Lower leg skin (tissue), 4 donors: Measurements from ENCODE around the gene AQP1. TPM values are rescaled to one million over a fixed set of nuclear protein-coding genes. Genes with fewer than 3 reads are reported as not detected.

Source experiments
- DNase-seq, 2 donors: peaks; one replicate each; pipeline ENCODE4 v3.0.0-alpha.2; 2019; ENCODE audit warnings: low spot score in 2 of 2
- H3K4me3 ChIP-seq: fragments of 200-600 bp; sonication (generic); 2 replicates; pipeline ENCODE4 v1.5.1; 2017; ENCODE audit warnings: mild to moderate bottlenecking, low read depth; ENCODE audit not compliant: poor library complexity, severe bottlenecking
- CTCF ChIP-seq, 3 donors: fragments of 450-650 bp; IDR thresholded peaks; one replicate each; pipeline ENCODE4 v1.5.1; 2016; ENCODE audit warnings: antibody characterized with exemption in 3 of 3, mild to moderate bottlenecking in 3 of 3, moderate library complexity in 2 of 3
- POLR2A ChIP-seq, 2 donors: fragments of 450-650 bp; IDR thresholded peaks; one replicate each; pipeline ENCODE4 v1.6.1; 2016 to 2017; ENCODE audit warnings: antibody characterized with exemption in 2 of 2, mild to moderate bottlenecking in 1 of 2, moderate library complexity in 1 of 2
- whole genome bisulfite sequencing, 2 donors: methylation state at CpG; one replicate each; pipeline ENCODE4 v1.1.5; 2018; 5-methylcytosine and 5-hydroxymethylcytosine counted together
- intact Hi-C: fragments of 100-400 bp; cut with DNase I; formaldehyde crosslinking; loops from one replicate; pipeline ENCODE4 v1.15.0; 2023; ENCODE audit warnings: low total_unique reads
- total RNA-seq, 4 donors: library from RNA; depleted of rRNA; stranded (reverse); fragments of >200 nt; gene quantifications; one replicate each; pipeline ENCODE4 v1.1.0, GENCODE V29; 2016

The AQP1 gene
- total RNA-seq, 4 donors from 2014 or later: 50.7 to 247 (median 103) TPM

GRCh38 chr7:30894866-30895605 is 16.6 kb upstream of the AQP1 start:
- no peak overlapping the region for H3K4me3 ChIP-seq
- intact Hi-C loops: no loop called here
- WGBS, 2 donors: 90 to 93% methylated on average over 12 to 14 of the region's 14 CpGs
- TF ChIP-seq CTCF (IDR thresholded peaks at IDR 0.05) (no peak), POLR2A (IDR thresholded peaks at IDR 0.05) (no peak)
- DNase-seq: no peak

- intact Hi-C loops: no loop called here
- 81 to 88% methylated on average over 9 of the region's 9 CpGs for WGBS, 2 donors
- DNase-seq: no peak
- H3K4me3 ChIP-seq: no peak overlapping the region
- TF ChIP-seq CTCF (IDR thresholded peaks at IDR 0.05) (no peak), POLR2A (IDR thresholded peaks at IDR 0.05) (no peak)
Measured at GRCh38 chr7:30896036-30896435, 15.6 kb upstream of the AQP1 start.

DNA sequence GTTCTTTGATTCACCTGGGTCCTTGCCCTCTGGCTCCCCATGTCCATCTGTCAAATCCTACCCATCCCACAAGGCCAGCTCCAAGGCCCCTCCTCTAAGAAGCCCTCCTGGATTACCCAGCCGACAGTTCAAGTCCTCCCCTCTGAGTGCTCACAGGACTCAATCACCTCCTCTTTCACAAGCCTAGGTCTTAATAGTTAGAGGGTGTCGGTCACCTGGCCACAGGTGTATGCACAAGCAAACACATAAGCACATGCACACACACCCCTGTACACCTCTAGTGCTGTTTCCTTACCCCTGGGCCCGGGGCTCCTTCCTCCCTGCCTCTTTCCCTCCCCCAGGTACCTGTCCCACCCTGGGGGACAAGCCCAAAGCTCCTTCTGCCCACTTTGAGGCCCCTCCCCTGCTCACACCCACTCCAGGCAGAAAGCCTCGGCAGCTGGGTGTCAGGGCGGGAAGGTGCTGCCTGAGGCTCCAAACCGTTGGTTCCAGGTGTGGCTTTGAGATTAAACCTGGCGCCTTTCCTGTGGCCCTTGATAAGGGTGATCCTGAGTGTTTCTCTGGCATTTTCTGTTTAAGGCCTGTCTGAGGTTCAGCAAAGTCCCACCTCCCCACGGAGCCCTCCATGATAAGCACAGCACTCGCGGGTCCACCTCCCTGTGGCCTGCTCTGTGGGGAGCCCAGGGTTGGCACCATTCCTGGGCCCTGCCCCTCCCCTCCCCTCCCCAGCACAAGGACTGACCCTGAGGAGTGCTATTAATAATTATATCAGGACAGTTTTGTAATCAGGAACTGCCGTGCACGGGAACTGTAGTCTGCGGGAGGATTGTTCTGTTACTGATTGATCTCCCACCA is 14.6 kb upstream of the AQP1 start:
- H3K4me3 ChIP-seq: no peak overlapping the region
- intact Hi-C loops: no loop called here
- DNase-seq: no peak
- 36 to 49% methylated on average over 13 of the region's 13 CpGs for WGBS, 2 donors
- TF ChIP-seq CTCF (IDR thresholded peaks at IDR 0.05) (no peak), POLR2A (IDR thresholded peaks at IDR 0.05) (no peak)

- no peak for TF ChIP-seq POLR2A (IDR thresholded peaks at IDR 0.05)
- TF ChIP-seq CTCF (IDR thresholded peaks at IDR 0.05): no peak
- 79 to 85% methylated on average over 2 of the region's 2 CpGs for WGBS, 2 donors
- no peak overlapping the region for H3K4me3 ChIP-seq
Measured at GRCh38 chr7:30897770-30898169, 13.9 kb upstream of the AQP1 start.

DNA sequence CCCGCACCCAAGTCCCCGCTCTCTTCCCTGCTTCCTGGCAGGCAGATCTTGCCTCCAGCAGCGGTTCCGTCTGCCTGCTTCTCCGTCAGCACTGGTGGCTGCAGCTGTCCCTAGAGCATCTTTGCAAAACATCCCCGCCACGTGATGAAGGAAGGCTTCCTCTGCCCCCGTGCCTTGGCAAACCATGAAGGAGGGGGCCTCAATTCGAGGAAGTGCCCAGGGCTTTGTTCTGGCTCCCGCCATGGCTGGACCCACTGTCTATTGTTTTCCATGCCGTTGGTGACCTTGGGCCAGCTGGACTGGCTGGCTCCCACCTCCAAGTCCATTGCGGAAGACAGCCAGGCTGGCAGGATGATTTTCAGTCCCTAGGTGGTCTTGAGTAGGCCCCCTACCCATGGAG is 13.2 kb upstream of the AQP1 start:
- no peak for DNase-seq
- intact Hi-C loops: no loop called here
- WGBS, 2 donors: 68 to 84% methylated on average over 12 of the region's 12 CpGs
- no peak overlapping the region for H3K4me3 ChIP-seq
- TF ChIP-seq POLR2A (IDR thresholded peaks at IDR 0.05): no peak
- no peak for TF ChIP-seq CTCF (IDR thresholded peaks at IDR 0.05)

More at GRCh38 chr7:30897770-30898169, 13.9 kb upstream of the AQP1 start:
- DNase-seq: no peak
- intact Hi-C loops: no loop called here
